ENCODE results near the gene SLC8A1.

Gene SLC8A1

GRCh38 chr2:40311026-40311425 is 140.9 kb downstream of the SLC8A1 start:
- Histone ChIP-seq H3K4me3 (no peak overlapping the region), H3K27ac (no peak overlapping the region)
- TF ChIP-seq CTCF (IDR thresholded peaks at IDR 0.05) = no peak
- DNase-seq (ENCODE audit: low spot score) = no peak

- Histone ChIP-seq H3K27ac (no peak overlapping the region), H3K4me3 (no peak overlapping the region)
- no peak for TF ChIP-seq CTCF (IDR thresholded peaks at IDR 0.05)
- DNase-seq (ENCODE audit: low spot score) = no peak
Observed at GRCh38 chr2:40310303-40310702, 141.6 kb downstream of the SLC8A1 start.

GRCh38 chr2:40304340-40304739 is 147.6 kb downstream of the SLC8A1 start:
- TF ChIP-seq CTCF (IDR thresholded peaks at IDR 0.05) = no peak
- Histone ChIP-seq H3K4me3 (no peak overlapping the region), H3K27ac (no peak overlapping the region)
- DNase-seq (ENCODE audit: low spot score) = no peak

- TF ChIP-seq CTCF (IDR thresholded peaks at IDR 0.05) = no peak
- Histone ChIP-seq H3K27ac (no peak overlapping the region), H3K4me3 (no peak overlapping the region)
- no peak for DNase-seq (ENCODE audit: low spot score)
Observed at GRCh38 chr2:40303746-40304145, 148.1 kb downstream of the SLC8A1 start.

GRCh38 chr2:40302751-40303325 is 149.1 kb downstream of the SLC8A1 start:
- TF ChIP-seq CTCF (IDR thresholded peaks at IDR 0.05) = no peak
- no peak for DNase-seq (ENCODE audit: low spot score)
- Histone ChIP-seq H3K4me3 (no peak overlapping the region), H3K27ac (no peak overlapping the region)

- H3K27ac ChIP-seq = no peak overlapping the region
- no peak for TF ChIP-seq CTCF (IDR thresholded peaks at IDR 0.05)
- DNase-seq (ENCODE audit: low spot score) = no peak
Observed at GRCh38 chr2:40300391-40300790, 151.5 kb downstream of the SLC8A1 start.

GRCh38 chr2:40299781-40300180 is 152.1 kb downstream of the SLC8A1 start:
- no peak for DNase-seq (ENCODE audit: low spot score)
- no peak overlapping the region for H3K27ac ChIP-seq
- TF ChIP-seq CTCF (IDR thresholded peaks at IDR 0.05) = no peak
- H3K4me3 ChIP-seq = no peak overlapping the region

More at GRCh38 chr2:40300391-40300790, 151.5 kb downstream of the SLC8A1 start:
- H3K4me3 ChIP-seq = no peak overlapping the region

All from coronary artery (tissue), 2 donors.